WTC11 (cell line): ENCODE measurements around the gene EVI5L. TPM values are rescaled to one million over a fixed set of nuclear protein-coding genes. Genes with fewer than 3 reads are reported as not detected.

Experiments used
- ATAC-seq: fragments of 200-7000 bp; cut with Tn5 transposase; 2 replicates; pipeline ENCODE4 v1.10.0; 2021; ENCODE audit warnings: mild to moderate bottlenecking, moderate library complexity
- CTCF ChIA-PET: fragments of 300-600 bp; sonication (Branson Sonifier 250); formaldehyde crosslinking; loops from one replicate; lab custom pipeline; 2021; ENCODE audit warnings: antibody characterized with exemption; lab: Charles Lee
- POLR2A ChIA-PET: fragments of 350-600 bp; sonication (Branson Sonifier 250); formaldehyde crosslinking; loops from one replicate; lab custom pipeline; 2021; ENCODE audit warnings: antibody characterized with exemption; lab: Charles Lee
- DNase-seq: peaks from one replicate; pipeline ENCODE4 v3.0.0; 2021; ENCODE audit warnings: low spot score
- H3K27ac Mint-ChIP-seq: 2 replicates; pipeline ENCODE4 v1.8.0; 2021; ENCODE audit warnings: mixed read lengths
- H3K27me3 Mint-ChIP-seq: 2 replicates; pipeline ENCODE4 v1.8.0; 2021; ENCODE audit warnings: low read depth, mild to moderate bottlenecking, moderate library complexity, mixed read lengths
- H3K36me3 Mint-ChIP-seq: 2 replicates; pipeline ENCODE4 v1.8.0; 2021; ENCODE audit warnings: mixed read lengths
- H3K4me1 Mint-ChIP-seq: 2 replicates; pipeline ENCODE4 v1.8.0; 2022; ENCODE audit warnings: mixed read lengths
- H3K4me3 Mint-ChIP-seq: 2 replicates; pipeline ENCODE4 v1.8.0; 2021; ENCODE audit warnings: mild to moderate bottlenecking, moderate library complexity, mixed read lengths
- H3K9me3 Mint-ChIP-seq: 2 replicates; pipeline ENCODE4 v1.8.0; 2021; ENCODE audit warnings: mixed read lengths
- ATF3 ChIP-seq: sonication (generic); formaldehyde crosslinking; conservative IDR thresholded peaks from 2 replicates; pipeline ENCODE4 v1.8.1; 2022; ENCODE audit warnings: mild to moderate bottlenecking, missing genetic modification reagents
- E2F1 ChIP-seq: sonication (generic); formaldehyde crosslinking; IDR thresholded peaks from 2 replicates; pipeline ENCODE4 v1.8.0; 2022; ENCODE audit warnings: mild to moderate bottlenecking, missing genetic modification reagents
- FOXK1 ChIP-seq: sonication (generic); formaldehyde crosslinking; IDR thresholded peaks from 2 replicates; pipeline ENCODE4 v1.8.0; 2022; ENCODE audit warnings: mild to moderate bottlenecking, moderate library complexity, missing genetic modification reagents
- IRF1 ChIP-seq: sonication (generic); formaldehyde crosslinking; IDR thresholded peaks from 2 replicates; pipeline ENCODE4 v1.8.0; 2023; ENCODE audit warnings: missing genetic modification reagents
- NFE2L1 ChIP-seq: sonication (generic); formaldehyde crosslinking; IDR thresholded peaks from 2 replicates; pipeline ENCODE4 v1.8.1; 2023; ENCODE audit warnings: missing genetic modification reagents
- ZBTB21 ChIP-seq: sonication (generic); formaldehyde crosslinking; IDR thresholded peaks from 2 replicates; pipeline ENCODE4 v1.8.1; 2023; ENCODE audit warnings: mild to moderate bottlenecking, missing genetic modification reagents, borderline replicate concordance
- ZNF532 ChIP-seq: fragments of 250-450 bp; sonication (Bioruptor Pico); IDR thresholded peaks from 2 replicates; pipeline ENCODE4 v1.9.0; 2021; ENCODE audit warnings: mild to moderate bottlenecking, borderline replicate concordance
- total RNA-seq: library from RNA; stranded (reverse); gene quantifications from 3 replicates; pipeline ENCODE4 v1.2.3, GENCODE V29; 2021
- TF ChIP-seq, protein P1 (sequence below): fragments of 200-600 bp; IDR thresholded peaks from 2 replicates; pipeline ENCODE4 v1.8.0; 2022; ENCODE audit warnings: antibody characterized with exemption
- TF ChIP-seq, protein P2 (sequence below): sonication (generic); formaldehyde crosslinking; IDR thresholded peaks from 2 replicates; pipeline ENCODE4 v1.8.1; 2022; ENCODE audit warnings: low read depth, missing genetic modification reagents, borderline replicate concordance
- TF ChIP-seq, protein P3 (sequence below): sonication (generic); formaldehyde crosslinking; IDR thresholded peaks from 2 replicates; pipeline ENCODE4 v1.8.1; 2022; ENCODE audit warnings: missing genetic modification reagents, borderline replicate concordance
- TF ChIP-seq, protein P4 (sequence below): sonication (generic); formaldehyde crosslinking; IDR thresholded peaks from 2 replicates; pipeline ENCODE4 v1.8.1; 2022; ENCODE audit warnings: mild to moderate bottlenecking, missing genetic modification reagents, moderate library complexity, borderline replicate concordance

Gene EVI5L
- total RNA-seq, 1 experiment from 2014 or later = 10.5 TPM

GRCh38 chr19:7877249-7877836, 47.3 kb downstream of the EVI5L start:
- peaks cover 6% of the 10 kb centered on the region for H3K9me3 Mint-ChIP-seq
- DNase-seq (no peak), ATAC-seq (no peak)
- POLR2A ChIA-PET = no interaction called here
- no peaks in the 10 kb centered on the region for H3K36me3 Mint-ChIP-seq
- CTCF ChIA-PET = interaction anchor here (1.4 to 3.4 kb wide), 3 partner anchors 14 to 309 kb away, joined by 5 to 19 read pairs (median 6); no protein-coding TSS in a partner anchor
- H3K4me3 Mint-ChIP-seq = no peak overlapping the region
- H3K27ac Mint-ChIP-seq = no peak overlapping the region
- peaks cover 3% of the 10 kb centered on the region; the same call in 1 of the 2 replicates for H3K4me1 Mint-ChIP-seq
- TF ChIP-seq ZNF532 (CRISPR knock-in tag) = no peak
- TF ChIP-seq, protein P1, sequence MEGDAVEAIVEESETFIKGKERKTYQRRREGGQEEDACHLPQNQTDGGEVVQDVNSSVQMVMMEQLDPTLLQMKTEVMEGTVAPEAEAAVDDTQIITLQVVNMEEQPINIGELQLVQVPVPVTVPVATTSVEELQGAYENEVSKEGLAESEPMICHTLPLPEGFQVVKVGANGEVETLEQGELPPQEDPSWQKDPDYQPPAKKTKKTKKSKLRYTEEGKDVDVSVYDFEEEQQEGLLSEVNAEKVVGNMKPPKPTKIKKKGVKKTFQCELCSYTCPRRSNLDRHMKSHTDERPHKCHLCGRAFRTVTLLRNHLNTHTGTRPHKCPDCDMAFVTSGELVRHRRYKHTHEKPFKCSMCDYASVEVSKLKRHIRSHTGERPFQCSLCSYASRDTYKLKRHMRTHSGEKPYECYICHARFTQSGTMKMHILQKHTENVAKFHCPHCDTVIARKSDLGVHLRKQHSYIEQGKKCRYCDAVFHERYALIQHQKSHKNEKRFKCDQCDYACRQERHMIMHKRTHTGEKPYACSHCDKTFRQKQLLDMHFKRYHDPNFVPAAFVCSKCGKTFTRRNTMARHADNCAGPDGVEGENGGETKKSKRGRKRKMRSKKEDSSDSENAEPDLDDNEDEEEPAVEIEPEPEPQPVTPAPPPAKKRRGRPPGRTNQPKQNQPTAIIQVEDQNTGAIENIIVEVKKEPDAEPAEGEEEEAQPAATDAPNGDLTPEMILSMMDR = no peak
- no peak for TF ChIP-seq FOXK1 (CRISPR knock-in tag)
- TF ChIP-seq, protein P2, sequence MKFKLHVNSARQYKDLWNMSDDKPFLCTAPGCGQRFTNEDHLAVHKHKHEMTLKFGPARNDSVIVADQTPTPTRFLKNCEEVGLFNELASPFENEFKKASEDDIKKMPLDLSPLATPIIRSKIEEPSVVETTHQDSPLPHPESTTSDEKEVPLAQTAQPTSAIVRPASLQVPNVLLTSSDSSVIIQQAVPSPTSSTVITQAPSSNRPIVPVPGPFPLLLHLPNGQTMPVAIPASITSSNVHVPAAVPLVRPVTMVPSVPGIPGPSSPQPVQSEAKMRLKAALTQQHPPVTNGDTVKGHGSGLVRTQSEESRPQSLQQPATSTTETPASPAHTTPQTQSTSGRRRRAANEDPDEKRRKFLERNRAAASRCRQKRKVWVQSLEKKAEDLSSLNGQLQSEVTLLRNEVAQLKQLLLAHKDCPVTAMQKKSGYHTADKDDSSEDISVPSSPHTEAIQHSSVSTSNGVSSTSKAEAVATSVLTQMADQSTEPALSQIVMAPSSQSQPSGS (CRISPR knock-in tag) = no peak
- no peak for TF ChIP-seq E2F1
- no peak for TF ChIP-seq ZBTB21 (CRISPR knock-in tag)
- TF ChIP-seq IRF1 = no peak
- TF ChIP-seq ATF3 = no peak
- TF ChIP-seq, protein P3, sequence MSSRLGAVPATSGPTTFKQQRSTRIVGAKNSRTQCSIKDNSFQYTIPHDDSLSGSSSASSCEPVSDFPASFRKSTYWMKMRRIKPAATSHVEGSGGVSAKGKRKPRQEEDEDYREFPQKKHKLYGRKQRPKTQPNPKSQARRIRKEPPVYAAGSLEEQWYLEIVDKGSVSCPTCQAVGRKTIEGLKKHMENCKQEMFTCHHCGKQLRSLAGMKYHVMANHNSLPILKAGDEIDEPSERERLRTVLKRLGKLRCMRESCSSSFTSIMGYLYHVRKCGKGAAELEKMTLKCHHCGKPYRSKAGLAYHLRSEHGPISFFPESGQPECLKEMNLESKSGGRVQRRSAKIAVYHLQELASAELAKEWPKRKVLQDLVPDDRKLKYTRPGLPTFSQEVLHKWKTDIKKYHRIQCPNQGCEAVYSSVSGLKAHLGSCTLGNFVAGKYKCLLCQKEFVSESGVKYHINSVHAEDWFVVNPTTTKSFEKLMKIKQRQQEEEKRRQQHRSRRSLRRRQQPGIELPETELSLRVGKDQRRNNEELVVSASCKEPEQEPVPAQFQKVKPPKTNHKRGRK (CRISPR knock-in tag) = no peak
- TF ChIP-seq NFE2L1 = no peak
- TF ChIP-seq, protein P4, sequence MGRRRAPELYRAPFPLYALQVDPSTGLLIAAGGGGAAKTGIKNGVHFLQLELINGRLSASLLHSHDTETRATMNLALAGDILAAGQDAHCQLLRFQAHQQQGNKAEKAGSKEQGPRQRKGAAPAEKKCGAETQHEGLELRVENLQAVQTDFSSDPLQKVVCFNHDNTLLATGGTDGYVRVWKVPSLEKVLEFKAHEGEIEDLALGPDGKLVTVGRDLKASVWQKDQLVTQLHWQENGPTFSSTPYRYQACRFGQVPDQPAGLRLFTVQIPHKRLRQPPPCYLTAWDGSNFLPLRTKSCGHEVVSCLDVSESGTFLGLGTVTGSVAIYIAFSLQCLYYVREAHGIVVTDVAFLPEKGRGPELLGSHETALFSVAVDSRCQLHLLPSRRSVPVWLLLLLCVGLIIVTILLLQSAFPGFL (CRISPR knock-in tag) = no peak
- H3K27me3 Mint-ChIP-seq = peaks cover 37% of the 10 kb centered on the region
